NCI-H69 (cell line): ENCODE results near the gene UVRAG.
A peak's percentile ranks its signal among the peaks of the same experiment; 100 is the strongest.
"Not testable (repeated sequence)": the region's sequence is repeated elsewhere in the genome, so short reads cannot be mapped to it uniquely, and the experiment has no call there.

Experiments used
- DNase-seq: peaks from one replicate; lab custom pipeline; 2025; lab: John Stamatoyannopoulos, UW

UVRAG gene

GRCh38 chr11:76025817-76026216 lies 210.8 kb downstream of the UVRAG start:
- no peak for DNase-seq

DNA sequence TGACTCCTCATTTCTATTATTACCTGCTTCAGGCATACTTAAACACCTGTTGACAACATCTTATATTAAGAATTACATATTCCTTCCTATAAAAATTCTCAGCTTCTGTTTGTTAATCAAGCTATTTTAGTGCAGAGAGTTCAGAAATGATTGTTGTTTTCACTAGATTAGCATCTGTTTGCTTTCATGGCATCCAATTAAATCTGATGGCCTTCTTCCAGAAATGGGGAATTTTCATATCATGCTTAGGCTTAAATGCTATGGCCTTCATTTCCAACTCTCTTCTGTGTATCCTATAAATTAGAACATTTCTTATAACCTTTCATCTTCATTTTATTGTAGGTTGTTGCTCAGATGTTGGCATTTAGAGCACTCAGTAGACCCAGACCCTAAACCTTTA lies 211.3 kb downstream of the UVRAG start:
- peak; percentile 38 for DNase-seq

- peak; percentile 25 for DNase-seq
Measured at GRCh38 chr11:76026862-76027261, 211.9 kb downstream of the UVRAG start.

DNA sequence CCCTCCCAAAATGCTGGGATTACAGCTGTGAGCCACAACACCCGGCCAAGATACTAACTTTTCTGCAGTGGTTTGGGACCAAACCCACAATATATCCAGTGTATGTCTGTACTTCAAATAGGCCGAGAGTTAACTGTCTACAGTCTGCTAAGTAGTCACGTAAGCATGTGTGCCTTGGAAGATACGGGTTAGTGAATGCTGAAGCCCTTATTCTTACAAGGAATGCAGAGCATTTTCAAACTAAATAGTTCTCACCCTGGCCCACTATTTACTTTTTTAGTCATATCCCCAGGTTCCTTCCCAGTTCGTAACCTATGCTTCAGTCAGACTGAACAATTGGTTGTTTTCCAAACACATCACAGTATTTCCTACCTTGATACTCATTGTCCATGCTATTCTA lies 215.3 kb downstream of the UVRAG start:
- no peak for DNase-seq

GRCh38 chr11:76030968-76031590 lies 216.1 kb downstream of the UVRAG start:
- DNase-seq, result peak; percentile 40

GRCh38 chr11:76033699-76034098 lies 218.7 kb downstream of the UVRAG start:
- DNase-seq, result no peak

DNA sequence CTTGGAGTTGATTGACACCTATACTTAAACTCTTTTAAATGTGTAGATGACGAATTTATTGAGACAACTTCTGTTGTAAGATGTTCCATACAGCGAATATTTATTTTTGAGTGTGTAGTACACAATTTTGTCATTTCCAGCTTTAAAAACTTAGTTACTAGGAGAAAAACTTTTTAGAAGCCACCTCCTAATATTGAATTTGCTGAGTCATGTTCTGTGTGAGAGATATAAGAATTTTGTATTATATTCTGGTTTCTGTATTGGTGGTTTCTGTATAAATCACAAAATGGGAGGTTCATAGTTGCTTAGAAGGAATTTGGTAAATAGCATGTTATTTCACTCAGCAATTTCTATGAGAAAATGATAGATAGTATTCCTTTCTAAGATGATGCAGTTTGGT lies 220.0 kb downstream of the UVRAG start:
- DNase-seq, result no peak

DNA sequence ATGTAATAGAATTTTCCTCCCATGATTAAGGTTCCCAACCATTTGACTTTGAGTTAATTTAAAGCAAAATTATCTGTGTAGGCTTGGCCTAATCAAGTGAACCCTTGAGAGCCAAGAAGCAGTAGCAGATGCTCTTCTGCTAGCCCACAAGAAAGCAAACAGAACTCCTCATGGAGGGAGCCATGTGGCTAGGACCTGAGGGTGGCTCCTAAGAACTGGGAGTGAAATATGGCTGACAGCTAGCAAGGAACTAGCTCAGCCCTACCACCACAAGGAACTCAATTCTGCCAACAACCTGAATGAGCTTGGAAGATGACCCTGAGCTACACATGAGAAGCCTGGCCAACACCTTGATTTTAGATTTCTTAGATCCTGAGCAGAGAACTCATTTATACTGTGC lies 223.6 kb downstream of the UVRAG start:
- DNase-seq, result no peak

- DNase-seq, result peak; percentile 16
Measured at GRCh38 chr11:76041208-76041607, 226.2 kb downstream of the UVRAG start.

GRCh38 chr11:76044750-76045320 lies 229.8 kb downstream of the UVRAG start:
- DNase-seq, result no peak

DNA sequence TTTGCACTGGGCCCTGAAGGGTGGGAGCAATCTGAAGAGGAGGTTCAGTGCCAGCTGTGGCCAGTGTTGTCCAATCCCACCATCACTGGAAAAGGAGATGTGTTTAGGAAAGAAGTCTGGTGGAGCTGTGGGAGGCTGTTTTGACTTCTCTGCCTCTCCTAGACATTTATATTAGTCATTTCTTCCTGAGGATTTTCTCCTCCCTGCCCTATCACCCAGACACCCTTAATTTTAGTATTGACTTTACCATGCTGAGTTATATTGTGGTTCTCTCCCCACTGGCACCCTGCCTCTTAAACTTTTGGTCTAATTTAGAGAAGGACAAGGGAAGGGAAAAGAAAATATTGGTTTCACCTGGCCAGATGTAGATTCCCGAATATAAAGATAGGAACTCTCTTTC lies 232.2 kb downstream of the UVRAG start:
- peak; percentile 38 for DNase-seq

- no peak for DNase-seq
Measured at GRCh38 chr11:76047766-76048165, 232.8 kb downstream of the UVRAG start.

DNA sequence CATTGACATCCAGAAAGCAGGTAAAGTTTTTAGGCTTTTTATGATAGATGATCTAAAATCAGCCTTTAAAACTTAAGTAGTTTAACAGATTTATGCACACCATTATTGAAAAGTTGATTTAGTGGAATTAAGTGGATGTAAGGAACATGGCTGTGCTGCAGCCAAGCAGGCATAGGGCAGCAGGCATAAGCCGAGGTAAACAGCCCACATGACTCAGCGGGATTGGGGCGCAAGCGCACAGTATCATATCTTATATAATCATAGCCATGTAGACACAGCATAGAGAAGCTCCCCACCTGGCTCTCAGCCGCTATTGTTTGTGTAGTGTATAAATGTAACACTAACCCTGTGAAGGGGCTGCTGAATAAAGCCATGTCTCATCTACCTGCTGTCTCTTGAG lies 233.8 kb downstream of the UVRAG start:
- DNase-seq, result peak; percentile 56

DNA sequence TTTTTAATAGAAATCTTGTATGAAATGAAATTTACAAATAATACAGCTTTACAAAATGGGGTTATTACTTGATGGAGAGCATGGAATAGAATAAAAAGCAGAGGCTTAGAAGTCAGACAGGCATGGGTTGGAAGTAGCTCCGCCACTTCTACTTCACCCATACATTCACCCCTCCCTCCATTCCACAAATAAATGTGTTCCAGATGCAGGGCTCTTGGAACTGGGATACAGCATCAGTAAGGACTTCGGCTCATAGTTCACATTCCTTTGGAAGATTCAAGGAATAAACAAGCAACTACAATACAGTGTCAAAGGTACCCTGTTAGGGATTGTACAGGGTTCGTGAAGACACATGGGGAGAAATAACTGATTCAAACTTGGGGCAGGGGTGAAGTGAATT lies 234.5 kb downstream of the UVRAG start:
- no peak for DNase-seq

GRCh38 chr11:76051937-76052336 lies 236.9 kb downstream of the UVRAG start:
- no peak for DNase-seq

DNA sequence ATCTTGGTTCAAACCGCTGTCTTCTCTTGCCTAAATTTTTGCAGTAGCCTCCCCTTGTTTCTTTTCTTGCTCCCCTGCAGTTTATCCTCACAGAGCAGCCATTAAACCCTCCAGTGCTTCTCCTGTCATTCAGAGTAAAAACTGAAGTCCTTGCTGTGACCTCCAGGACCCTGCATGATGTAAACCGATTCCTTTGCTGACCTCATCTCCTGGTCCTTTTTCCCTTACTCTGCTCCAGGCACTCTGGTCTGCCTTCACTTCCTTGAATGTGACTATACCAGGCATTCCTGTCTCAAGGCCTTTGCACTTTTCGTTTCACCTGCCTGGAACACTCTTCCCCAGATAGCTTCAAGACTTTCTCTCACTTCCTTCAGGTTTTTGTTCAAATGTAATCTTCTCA lies 239.3 kb downstream of the UVRAG start:
- DNase-seq, result no peak

GRCh38 chr11:76056876-76057275 lies 241.9 kb downstream of the UVRAG start:
- no peak for DNase-seq

- DNase-seq, result not testable (repeated sequence)
Measured at GRCh38 chr11:76060475-76061036, 245.5 kb downstream of the UVRAG start.

DNA sequence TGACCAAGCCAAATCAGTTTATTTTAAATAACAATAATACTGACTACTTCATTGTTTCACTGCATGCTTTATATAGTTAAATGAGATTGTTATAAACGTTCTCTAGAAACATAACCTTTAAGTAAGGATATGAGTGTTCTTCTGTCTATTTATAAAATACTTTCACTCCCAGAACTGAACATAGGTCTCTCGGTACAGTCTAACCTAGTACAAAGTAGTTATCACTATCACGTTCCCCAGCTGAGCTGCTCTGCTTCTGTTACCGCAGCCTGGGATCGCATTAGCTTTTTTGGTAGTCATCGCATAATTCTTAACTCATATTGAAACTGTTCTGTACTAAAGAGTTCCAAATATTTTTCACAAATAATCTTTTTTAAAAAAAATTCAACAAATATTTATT lies 247.7 kb downstream of the UVRAG start:
- DNase-seq, result no peak

GRCh38 chr11:76064192-76064591 lies 249.2 kb downstream of the UVRAG start:
- DNase-seq, result no peak

DNA sequence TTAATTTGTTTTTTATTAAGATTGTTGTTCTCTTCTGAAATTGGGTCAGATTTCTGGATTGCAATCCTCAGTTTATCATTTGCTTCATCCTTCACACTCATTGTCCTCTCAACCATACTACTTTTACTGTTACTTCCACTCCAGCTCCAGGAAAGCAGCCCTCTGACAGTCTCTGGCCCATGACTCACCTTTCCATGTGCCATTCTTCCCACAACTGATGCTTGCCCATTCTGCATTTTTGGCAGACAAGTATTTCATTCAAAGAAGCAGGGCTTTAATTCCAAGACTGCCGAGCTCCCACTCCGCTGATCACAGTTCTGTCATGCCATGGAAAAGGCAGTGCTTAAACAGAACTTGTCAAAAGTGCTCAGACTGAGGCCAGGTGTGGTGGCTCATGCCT lies 252.1 kb downstream of the UVRAG start:
- DNase-seq, result no peak

DNA sequence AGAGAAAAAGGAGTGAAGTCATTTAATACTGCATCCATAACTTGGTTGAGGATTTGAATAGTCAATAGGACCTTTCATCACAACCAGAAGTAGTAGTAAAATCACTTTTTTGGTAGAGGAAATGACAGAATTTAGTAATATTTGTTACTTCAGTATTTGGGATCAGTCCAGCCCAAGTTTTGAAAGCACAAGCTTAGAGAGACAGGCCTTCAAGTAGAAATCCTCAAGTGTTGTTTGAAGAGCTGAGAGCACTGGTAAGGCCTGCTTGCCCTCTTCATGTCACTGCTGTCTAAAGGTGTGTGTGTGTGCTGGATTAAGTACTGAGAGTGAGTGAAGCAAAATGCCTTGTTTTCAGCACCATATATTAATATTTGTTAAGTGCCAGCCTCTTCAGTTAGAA lies 254.0 kb downstream of the UVRAG start:
- no peak for DNase-seq

DNA sequence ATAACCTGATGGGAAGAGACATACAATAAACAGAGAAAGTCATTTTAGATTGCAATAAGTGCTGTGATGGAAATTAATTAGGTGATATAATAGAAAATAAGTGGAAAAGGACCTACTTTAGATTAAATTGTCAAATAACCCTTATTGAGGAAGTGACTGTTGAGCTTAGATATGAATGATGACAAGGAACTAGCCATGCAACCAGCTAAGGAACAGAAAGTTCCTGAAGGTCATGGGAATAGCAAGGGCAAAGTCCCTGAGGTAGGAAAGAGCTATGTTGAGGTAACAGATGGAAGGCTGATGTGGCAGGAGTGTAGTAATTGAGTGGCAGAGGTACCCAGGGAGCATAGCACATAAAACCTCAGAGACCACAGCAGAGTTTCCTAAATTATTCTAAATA lies 256.1 kb downstream of the UVRAG start:
- no peak for DNase-seq

GRCh38 chr11:76073724-76074123 lies 258.7 kb downstream of the UVRAG start:
- no peak for DNase-seq
